H1 (cell line): Measurements from ENCODE around the gene SMYD3. TPM values are rescaled to one million over a fixed set of nuclear protein-coding genes. Genes with fewer than 3 reads are reported as not detected.

Experiments
- YY1 ChIP-seq: IDR thresholded peaks from 2 replicates; pipeline ENCODE4 v1.6.1; 2011; ENCODE audit warnings: low read depth, mild to moderate bottlenecking, low read length
- polyA plus RNA-seq, 7 experiments: library from polyadenylated mRNA; depleted of rRNA in 3 of 7; stranded (reverse) in 5 of 7; unstranded in 2 of 7; fragments of >200 nt in 5 of 7; fragments of 200-250 nt in 2 of 7; gene quantifications; 1 replicate in 5 of 7; 2 replicates in 1 of 7; 4 replicates in 1 of 7; pipeline versions ENCODE4 v1.2.1 to v1.2.3, GENCODE V29; 2011 to 2013; ENCODE audit warnings: missing spikeins in 2 of 7, mixed read lengths in 2 of 7
- total RNA-seq: library from RNA; stranded (reverse); fragmentation: NEBNext Ultra II Directional; extraction: Animal tissue kit (Norgen Biotek cat#: 25700); gene quantifications from 2 replicates; pipeline ENCODE4 v1.2.1, GENCODE V29; 2021

SMYD3 gene
- total and polyA plus RNA-seq, 2 of the 8 experiments (the other 6 are each of a cell fraction or from before 2014, with no cell fraction given), result 17.3 to 25.4 TPM

DNA sequence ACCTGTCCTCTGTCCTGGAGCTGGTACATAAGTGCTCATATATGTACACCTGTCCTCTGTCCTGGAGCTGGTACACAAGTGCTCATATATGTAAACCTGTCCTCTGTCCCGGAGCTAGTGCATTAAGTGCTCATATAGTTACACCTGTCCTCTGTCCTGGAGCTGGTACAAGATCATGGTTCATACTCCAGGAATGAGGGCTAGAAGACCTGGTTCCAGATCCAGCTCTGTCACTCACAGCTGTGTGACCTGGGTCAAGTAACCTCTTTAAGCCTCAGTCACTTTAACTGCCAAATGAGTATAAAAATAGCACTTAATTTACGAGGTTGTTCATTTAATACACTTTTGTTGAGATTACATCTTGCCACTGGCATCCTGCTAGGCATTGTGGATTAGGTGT is 28.0 kb downstream of the SMYD3 start (continued):
- TF ChIP-seq YY1, result no peak
